ENCODE results near the gene SIX4. TPM values are rescaled to one million over a fixed set of nuclear protein-coding genes. Genes with fewer than 3 reads are reported as not detected.

Gene SIX4
- total and polyA plus RNA-seq, 12 donors, result 0.16 to 1.5 (median 0.76) TPM

GRCh38 chr14:60760644-60761364 lies 36.7 kb upstream of the SIX4 start:
- intact Hi-C loops (cut with DNase I), result no loop called here

GRCh38 chr14:60760209-60760608 lies 36.1 kb upstream of the SIX4 start:
- Histone ChIP-seq H3K9me3 (no peaks in the 10 kb centered on the region), H3K36me3 (no peaks in the 10 kb centered on the region), H3K4me3 (no peak overlapping the region), H3K27ac (no peak overlapping the region), H3K27me3 (no peaks in the 10 kb centered on the region), H3K4me1 (peaks cover 0 to 40% (median 10%) of the 10 kb centered on the region in 9 donors)
- ATAC-seq (no peak), DNase-seq (no peak)
- intact Hi-C loops (cut with DNase I), result no loop called here
- 93% methylated on average over 1 of the region's 1 CpG for WGBS, 2 donors
- TF ChIP-seq CTCF (IDR thresholded peaks at IDR 0.05), result no peak

More at GRCh38 chr14:60760644-60761364, 36.7 kb upstream of the SIX4 start:
- no peaks in the 10 kb centered on the region for H3K9me3 ChIP-seq
- no peak overlapping the region for H3K4me3 ChIP-seq
- ATAC-seq, result no peak
- H3K4me1 ChIP-seq, result peaks cover 0 to 40% (median 10%) of the 10 kb centered on the region in 9 donors
- H3K27ac ChIP-seq, result no peak overlapping the region
- no peak for DNase-seq
- H3K36me3 ChIP-seq, result no peaks in the 10 kb centered on the region
- TF ChIP-seq CTCF (IDR thresholded peaks at IDR 0.05), result no peak
- no peaks in the 10 kb centered on the region for H3K27me3 ChIP-seq
- WGBS, 2 donors, result 78 to 82% methylated on average over 3 of the region's 3 CpGs

- no peak overlapping the region for H3K4me3 ChIP-seq
- no peak for DNase-seq
- ATAC-seq, result no peak
- WGBS, 2 donors, result 79 to 89% methylated on average over 2 of the region's 2 CpGs
- H3K27me3 ChIP-seq, result no peaks in the 10 kb centered on the region
- peaks cover 0 to 40% (median 10%) of the 10 kb centered on the region in 9 donors for H3K4me1 ChIP-seq
- intact Hi-C loops (cut with DNase I), result no loop called here
- H3K36me3 ChIP-seq, result no peaks in the 10 kb centered on the region
- no peaks in the 10 kb centered on the region for H3K9me3 ChIP-seq
- H3K27ac ChIP-seq, result no peak overlapping the region
- TF ChIP-seq CTCF (IDR thresholded peaks at IDR 0.05), result no peak
Measured at GRCh38 chr14:60758885-60759284, 34.7 kb upstream of the SIX4 start.

GRCh38 chr14:60757567-60758002 lies 33.4 kb upstream of the SIX4 start:
- 82 to 96% methylated on average over 1 of the region's 1 CpG for WGBS, 2 donors
- no peak for DNase-seq
- Histone ChIP-seq H3K4me3 (no peak overlapping the region), H3K4me1 (peaks cover 0 to 44% (median 10%) of the 10 kb centered on the region in 9 donors), H3K27me3 (no peaks in the 10 kb centered on the region), H3K36me3 (no peaks in the 10 kb centered on the region), H3K9me3 (no peaks in the 10 kb centered on the region), H3K27ac (no peak overlapping the region)
- intact Hi-C loops (cut with DNase I), result no loop called here
- TF ChIP-seq CTCF (IDR thresholded peaks at IDR 0.05), result no peak
- ATAC-seq, result no peak

Measured in heart right ventricle (tissue), 16 donors.